GM12874 (cell line): ENCODE data around the gene MAGEB2.

Experiments
- CTCF ChIP-seq: IDR thresholded peaks from 2 replicates; pipeline ENCODE4 v1.5.1; 2011; ENCODE audit warnings: low read depth, mild to moderate bottlenecking, control low read depth, low read length, moderate library complexity; ENCODE audit not compliant: insufficient read depth

The MAGEB2 gene

GRCh38 chrX:30246769-30247489 is 31.6 kb downstream of the MAGEB2 start, which contains the start of gene MAGEB1:
Gene MAGEB1 (plus strand): TSS chrX:30247146. CDS start chrX:30250494, 3,348 bp downstream.
- TF ChIP-seq CTCF, result no peak

- no peak for TF ChIP-seq CTCF
These were observed 33.5 kb downstream of the MAGEB2 start for GRCh38 chrX:30248854-30249253.

GRCh38 chrX:30253257-30253656 is 37.9 kb downstream of the MAGEB2 start:
- no peak for TF ChIP-seq CTCF

- no peak for TF ChIP-seq CTCF
These were observed 44.6 kb downstream of the MAGEB2 start for GRCh38 chrX:30259927-30260326.

GRCh38 chrX:30261012-30261411 is 45.6 kb downstream of the MAGEB2 start:
- no peak for TF ChIP-seq CTCF

- TF ChIP-seq CTCF, result no peak
These were observed 47.4 kb downstream of the MAGEB2 start for GRCh38 chrX:30262763-30263162.
